HG03060 (cell line): ENCODE results near the gene PAMR1.
A peak's percentile ranks its signal among the peaks of the same experiment; 100 is the strongest.

Source experiments
- ATAC-seq: cut with Tn5 transposase; IDR thresholded peaks from one replicate; pipeline ENCODE4 v1.9.1; 2021; ENCODE audit warnings: low read depth, moderate number of reproducible peaks; ENCODE audit not compliant: unreplicated experiment

Gene PAMR1

GRCh38 chr11:35414311-35414710 is 111.1 kb downstream of the PAMR1 start:
- no peak for ATAC-seq

- ATAC-seq: no peak
Measured at GRCh38 chr11:35413598-35413997, 111.8 kb downstream of the PAMR1 start.

- no peak for ATAC-seq
Measured at GRCh38 chr11:35412285-35412684, 113.1 kb downstream of the PAMR1 start.

GRCh38 chr11:35407041-35407440 is 118.4 kb downstream of the PAMR1 start:
- no peak for ATAC-seq

GRCh38 chr11:35404388-35404775 is 121.0 kb downstream of the PAMR1 start:
- no peak for ATAC-seq

GRCh38 chr11:35403765-35404387 is 121.5 kb downstream of the PAMR1 start:
- no peak for ATAC-seq

- no peak for ATAC-seq
Measured at GRCh38 chr11:35402751-35403660, 122.4 kb downstream of the PAMR1 start.

GRCh38 chr11:35398881-35399280 is 126.5 kb downstream of the PAMR1 start:
- ATAC-seq: no peak

- no peak for ATAC-seq
Measured at GRCh38 chr11:35394941-35395340, 130.5 kb downstream of the PAMR1 start.

GRCh38 chr11:35393098-35393497 is 132.3 kb downstream of the PAMR1 start:
- no peak for ATAC-seq

GRCh38 chr11:35391922-35392688 is 133.3 kb downstream of the PAMR1 start:
- no peak for ATAC-seq

- ATAC-seq: peak; percentile 88
Measured at GRCh38 chr11:35390737-35391682, 134.4 kb downstream of the PAMR1 start.

GRCh38 chr11:35389897-35390465 is 135.4 kb downstream of the PAMR1 start:
- ATAC-seq: no peak

GRCh38 chr11:35389112-35389511 is 136.3 kb downstream of the PAMR1 start:
- no peak for ATAC-seq

GRCh38 chr11:35388061-35388460 is 137.4 kb downstream of the PAMR1 start:
- ATAC-seq: no peak

- no peak for ATAC-seq
Measured at GRCh38 chr11:35387111-35387982, 138.1 kb downstream of the PAMR1 start.

GRCh38 chr11:35383953-35384352 is 141.5 kb downstream of the PAMR1 start:
- no peak for ATAC-seq
